NAMALWA (cell line): ENCODE data around the gene GPR142.

Experiments
- DNase-seq: peaks from one replicate; pipeline ENCODE4 v3.0.0-alpha.2; 2015; ENCODE audit warnings: low spot score

The GPR142 gene

DNA sequence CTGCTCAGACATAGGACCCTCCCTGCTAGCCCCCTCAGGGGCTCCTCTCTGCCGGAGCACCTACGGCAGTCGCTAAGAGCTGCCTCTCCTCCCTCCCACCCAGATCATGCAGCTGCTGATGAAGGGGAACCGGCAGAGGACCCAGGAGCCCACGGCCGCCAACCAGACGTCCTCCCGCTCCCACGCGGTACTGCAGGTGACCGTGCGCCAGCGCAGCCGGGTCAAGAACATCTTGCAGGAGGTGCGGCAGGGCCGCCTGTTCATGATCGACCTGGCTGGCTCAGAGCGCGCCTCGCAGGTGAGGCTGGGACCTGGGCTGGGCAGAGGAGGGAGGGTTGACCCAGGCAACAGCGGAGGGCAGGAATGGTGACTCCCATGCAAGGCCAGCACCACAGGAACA, 22.6 kb upstream of the GPR142 start:
- no peak for DNase-seq

DNA sequence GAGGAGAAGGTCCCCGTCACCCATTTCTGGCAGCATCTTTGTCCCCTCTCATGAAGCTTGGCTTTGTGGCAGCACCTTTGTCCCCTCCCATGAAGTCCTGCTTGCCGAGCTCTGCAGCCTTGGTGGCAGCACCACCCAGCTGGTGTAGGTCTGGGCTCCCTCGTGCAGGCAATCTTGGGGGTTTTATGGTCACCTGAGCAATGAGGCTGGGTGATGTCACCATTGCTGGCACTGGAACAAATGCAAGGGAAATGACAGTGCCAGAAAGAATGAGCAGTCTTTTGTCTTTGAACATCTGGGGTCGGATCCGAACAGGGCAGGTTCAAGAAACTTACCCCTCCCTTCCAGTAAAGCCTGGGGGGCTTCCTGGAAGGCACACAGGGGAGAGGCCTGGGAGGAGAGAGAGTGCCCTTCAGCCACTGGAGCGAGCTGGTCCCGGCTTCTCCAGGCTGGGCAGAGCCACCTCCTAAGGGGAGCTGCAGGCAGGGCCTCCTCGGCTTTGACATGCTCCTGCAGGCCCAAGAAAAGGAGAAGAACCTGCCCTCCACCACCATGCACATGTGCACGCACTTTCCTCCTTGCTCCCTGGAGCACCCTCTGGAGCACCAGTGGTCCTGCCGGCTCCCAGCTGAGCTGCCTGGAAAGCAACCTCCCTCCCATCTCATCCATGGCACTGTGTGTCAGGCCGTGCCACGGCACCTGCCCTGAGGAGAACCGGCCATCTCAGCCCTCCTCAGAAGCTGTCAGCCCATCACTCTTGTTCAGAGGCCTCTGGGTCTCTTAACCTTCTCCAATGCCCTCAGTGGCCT, 21.7 kb upstream of the GPR142 start:
- no peak for DNase-seq

DNA sequence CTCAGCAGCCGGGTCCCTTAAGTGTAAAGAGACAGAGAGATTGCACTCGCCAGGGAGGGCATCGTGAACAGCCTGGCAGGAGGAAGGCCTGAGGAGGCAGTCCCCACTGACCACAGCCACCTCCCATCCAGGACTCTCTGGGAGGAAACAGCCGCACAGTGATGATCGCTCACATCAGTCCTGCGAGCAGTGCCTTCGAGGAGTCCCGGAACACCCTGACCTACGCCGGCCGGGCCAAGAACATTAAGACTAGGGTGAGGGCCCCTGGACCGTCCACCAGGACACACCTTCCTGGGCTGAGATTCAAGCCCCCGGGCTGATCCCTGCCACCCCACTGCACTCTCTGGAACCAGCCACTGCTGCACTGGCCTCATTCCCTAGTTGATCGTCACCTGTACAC, 19.7 kb upstream of the GPR142 start:
- no peak for DNase-seq

DNA sequence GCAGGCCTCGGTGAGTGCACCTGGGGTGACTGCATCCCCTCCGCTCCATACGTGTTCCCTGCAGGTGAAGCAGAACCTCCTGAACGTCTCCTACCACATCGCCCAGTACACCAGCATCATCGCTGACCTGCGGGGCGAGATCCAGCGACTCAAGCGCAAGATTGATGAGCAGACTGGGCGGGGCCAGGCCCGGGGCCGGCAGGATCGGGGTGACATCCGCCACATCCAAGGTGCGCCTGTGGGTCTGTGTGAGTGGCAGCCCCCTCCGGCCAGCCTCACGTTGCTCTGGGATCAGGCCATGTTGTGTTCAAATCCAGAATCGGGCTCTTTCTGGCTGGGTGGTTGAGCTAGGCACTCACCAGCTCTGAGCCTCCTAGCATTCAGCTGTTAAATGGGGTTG, 18.2 kb upstream of the GPR142 start:
- DNase-seq = no peak

DNA sequence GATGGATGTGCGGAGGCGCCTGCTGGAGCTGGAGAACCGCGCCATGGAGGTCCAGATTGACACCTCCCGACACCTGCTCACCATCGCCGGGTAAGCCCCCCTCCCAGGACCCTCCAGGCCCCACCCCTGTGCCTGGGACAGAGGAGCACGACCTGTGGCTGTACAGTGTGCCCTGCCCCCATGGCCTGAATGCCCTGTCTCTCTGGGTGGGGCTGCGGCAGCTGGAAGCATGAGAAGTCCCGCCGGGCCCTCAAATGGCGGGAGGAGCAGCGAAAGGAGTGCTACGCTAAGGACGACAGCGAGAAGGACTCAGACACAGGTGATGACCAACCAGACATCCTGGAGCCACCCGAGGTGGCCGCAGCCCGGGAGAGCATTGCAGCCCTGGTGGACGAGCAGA, 16.8 kb upstream of the GPR142 start:
- no peak for DNase-seq

DNA sequence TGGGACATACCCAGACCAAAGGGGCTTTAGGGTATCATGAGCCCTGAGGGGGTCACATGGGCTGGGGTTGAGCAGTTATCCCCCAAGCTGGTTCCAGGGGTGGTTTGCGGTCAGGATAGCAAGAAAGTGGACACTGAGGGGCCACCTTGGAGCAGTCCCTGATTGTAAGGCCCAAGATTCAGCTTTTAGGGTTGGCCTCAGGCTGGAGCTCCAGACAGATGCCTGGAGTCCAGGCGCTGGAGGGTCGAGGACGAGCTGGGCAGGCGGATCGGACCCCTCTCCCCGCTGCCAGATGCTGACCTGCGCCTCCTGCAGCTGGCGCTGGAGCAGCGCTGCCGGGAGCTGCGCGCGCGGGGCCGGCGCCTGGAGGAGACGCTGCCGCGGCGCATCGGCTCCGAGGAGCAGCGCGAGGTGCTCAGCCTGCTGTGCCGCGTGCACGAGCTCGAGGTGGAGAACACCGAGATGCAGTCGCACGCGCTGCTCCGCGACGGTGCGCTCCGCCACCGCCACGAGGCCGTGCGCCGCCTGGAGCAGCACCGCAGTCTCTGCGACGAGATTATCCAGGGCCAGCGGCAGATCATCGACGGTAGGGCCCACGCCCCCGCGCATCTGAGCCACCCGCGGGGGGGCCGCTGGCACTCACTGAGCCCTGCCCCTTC, 15.6 kb upstream of the GPR142 start:
- DNase-seq = no peak

DNA sequence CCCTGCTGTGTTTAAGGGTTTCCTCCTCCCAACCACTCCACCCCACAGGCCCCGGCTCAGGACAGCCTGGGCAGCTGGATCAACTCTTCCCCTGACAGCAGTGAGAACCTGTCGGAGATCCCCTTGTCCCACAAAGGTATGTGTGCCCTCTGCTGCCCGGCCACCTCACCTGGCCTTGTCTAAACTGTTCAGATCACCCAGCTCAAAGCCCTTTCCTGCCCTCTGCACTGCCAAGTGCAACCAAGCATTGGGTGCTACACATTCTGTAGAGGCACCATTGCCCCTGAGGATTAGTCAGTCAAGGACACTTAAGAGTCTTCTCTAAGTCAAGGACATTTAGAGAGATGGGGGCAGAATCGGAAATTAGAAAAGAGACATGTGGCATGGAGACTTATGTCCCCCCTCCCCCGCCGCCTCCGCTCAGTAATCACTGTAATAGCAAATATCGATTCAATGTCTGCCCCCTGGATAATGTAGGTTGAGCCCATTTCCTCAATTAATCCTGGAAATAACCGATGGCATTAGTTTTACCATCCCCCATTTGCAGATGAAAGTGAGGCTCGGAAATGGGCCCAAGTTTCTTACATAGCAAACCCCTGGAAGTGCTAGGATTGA, 13.8 kb upstream of the GPR142 start:
- DNase-seq = no peak

DNA sequence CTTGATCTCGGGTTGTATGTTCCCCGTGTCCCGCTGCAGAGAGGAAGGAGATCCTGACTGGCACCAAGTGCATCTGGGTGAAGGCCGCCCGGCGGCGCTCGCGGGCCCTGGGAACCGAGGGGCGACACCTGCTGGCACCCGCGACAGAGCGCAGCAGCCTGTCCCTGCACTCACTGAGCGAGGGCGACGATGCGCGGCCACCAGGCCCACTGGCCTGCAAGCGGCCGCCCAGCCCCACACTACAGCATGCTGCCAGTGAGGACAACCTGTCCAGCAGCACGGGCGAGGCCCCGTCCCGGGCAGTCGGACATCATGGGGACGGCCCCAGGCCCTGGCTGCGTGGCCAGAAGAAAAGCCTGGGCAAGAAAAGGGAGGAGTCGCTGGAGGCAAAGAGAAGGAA, 13.2 kb upstream of the GPR142 start:
- DNase-seq = peak; percentile 68

DNA sequence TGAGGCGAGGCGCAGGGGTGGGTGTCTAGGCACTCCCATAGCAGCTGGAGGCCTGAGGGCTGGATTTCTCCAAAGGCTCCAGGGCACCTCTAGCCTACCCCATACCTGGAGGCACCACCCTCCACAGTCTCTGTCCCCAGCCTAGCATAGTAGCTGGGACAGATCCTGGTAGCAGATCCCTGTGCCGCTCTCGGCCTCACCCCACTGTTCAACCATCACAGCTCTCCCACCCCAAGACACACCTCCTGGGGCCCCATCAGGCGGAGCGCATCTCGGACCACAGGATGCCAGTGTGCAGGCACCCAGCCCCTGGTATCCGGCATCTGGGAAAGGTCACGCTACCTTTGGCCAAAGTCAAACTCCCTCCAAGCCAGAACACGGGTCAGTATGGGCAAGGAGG, 12.7 kb upstream of the GPR142 start:
- no peak for DNase-seq

DNA sequence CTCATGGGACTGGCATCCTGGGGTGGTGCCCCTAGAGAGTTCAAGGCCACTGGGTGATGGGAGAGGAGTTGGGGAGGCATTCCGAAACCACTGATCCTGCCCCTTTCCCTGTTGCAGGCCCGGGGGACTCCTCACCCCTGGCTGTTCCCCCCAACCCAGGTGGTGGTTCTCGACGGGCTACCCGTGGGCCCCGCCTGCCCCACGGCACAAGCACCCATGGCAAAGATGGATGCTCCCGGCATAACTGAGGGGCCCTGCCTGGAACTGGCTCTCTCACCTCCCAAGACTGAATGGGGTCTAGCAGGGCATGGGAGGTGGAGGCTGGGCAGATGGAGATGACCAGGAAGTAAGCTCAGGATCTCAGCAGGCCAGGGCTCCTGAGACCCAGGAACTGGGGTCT, 12.2 kb upstream of the GPR142 start:
- DNase-seq = no peak

DNA sequence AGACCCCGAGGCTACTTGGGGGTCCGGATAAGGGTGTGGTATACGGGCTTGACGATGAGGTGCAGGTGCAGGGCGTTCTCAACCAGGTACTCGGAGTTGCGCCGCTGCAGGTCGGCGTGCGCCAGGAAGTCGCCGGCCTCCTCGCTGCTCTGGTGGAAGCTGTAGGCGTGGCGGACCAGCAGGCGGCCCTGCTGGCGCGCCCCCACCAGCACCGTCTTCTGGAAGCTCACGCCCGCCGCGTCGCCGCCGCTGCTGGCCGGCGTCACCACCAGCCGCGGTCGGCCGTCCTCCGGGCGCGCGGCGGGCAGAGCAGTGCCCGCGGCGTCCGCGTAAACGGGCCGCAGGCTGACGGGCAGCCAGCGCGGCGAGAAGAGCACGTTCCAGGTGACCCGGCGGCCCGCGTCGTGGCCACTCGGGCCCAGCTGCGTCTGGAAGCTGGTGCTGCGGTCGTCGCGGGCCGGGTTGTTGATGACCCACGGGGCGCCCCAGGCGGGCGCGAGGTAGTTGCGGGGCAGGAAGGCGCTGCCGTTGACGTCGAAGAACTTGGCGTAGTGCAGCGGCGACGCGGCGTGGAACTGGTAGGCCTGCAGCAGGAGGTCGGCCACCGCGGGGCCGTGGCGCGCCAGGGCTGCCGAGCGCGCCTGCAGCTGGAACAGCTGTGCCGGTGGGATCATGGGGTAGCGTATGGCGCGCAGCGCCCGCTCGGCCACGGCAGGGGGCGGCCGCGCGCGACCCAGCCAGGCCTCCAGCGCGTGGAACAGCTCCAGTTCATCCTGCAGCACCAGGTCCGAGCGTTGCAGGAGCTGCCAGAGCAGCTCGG, 10.4 kb upstream of the GPR142 start:
- DNase-seq = no peak

DNA sequence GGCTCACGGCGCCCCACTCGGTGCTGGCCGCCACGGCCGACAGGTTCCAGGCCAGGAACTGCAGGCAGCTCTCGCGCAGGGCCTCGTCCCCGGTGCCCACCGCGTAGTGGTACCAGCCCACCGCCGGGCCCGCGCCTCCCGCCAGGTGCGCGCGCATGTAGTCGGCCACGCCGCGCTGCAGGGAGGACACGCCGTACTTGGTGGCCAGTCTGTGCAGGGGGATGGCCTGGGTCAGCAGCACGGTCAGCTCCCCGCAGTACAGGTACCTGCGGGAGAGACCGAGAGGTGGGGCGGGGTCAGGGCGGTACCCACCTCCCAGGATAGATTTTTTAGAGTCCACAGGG, 9.9 kb upstream of the GPR142 start:
- no peak for DNase-seq

DNA sequence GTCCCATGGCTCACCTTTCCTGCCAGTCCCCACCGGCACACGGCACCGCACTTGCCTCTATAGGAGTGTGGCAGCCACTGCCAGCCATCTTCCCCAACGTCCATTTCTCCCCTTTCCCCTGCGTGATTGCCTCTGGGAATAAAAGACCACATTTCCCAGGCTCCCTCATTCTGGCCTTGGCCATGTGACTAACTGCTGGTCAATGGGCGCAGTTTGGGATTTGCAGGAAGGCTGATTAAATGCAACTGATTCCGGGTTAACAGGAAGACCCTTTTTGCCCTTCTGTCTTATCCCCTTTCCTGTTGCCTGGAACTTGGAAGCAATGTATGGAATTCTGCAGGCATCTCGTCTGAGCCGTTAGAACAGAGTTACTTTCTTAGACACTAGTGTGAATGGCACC, 8.6 kb upstream of the GPR142 start:
- no peak for DNase-seq

DNA sequence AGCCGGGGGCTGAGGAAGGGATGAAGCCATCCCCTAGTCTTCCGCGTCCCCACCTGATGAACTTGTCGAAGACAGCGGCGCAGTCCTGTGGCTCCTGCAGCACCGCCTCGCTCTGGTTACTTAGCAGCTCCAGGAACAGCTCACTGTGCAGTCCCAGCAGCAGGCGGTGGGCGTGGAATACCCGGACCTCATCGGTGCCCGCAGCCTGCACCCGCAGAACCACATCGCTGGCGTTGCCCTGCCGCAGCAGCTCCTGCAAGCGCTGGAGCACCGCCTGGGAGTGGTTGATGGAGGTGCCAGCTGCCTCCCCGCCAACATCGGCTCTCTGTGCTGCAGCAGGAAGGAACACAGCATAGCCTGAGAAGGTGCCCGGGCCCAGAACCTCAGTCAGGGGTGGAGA, 7.4 kb upstream of the GPR142 start:
- no peak for DNase-seq

DNA sequence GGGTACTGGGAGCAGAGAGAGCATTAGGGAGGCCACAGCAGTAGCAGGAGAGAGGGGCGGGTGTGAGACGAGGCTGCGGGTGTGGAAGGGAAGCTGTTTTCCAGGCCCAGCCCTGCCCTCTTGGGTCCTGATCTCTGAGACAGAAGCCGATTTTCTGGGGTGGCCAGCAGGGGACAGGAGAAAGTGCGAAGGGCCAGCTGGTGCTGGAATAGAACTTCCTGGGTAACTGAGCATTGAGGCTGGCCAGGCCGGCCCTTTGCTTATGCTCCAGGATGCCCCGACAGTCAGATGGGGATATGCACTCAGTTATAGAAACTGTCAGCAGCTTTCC, 6.4 kb upstream of the GPR142 start:
- DNase-seq = no peak

DNA sequence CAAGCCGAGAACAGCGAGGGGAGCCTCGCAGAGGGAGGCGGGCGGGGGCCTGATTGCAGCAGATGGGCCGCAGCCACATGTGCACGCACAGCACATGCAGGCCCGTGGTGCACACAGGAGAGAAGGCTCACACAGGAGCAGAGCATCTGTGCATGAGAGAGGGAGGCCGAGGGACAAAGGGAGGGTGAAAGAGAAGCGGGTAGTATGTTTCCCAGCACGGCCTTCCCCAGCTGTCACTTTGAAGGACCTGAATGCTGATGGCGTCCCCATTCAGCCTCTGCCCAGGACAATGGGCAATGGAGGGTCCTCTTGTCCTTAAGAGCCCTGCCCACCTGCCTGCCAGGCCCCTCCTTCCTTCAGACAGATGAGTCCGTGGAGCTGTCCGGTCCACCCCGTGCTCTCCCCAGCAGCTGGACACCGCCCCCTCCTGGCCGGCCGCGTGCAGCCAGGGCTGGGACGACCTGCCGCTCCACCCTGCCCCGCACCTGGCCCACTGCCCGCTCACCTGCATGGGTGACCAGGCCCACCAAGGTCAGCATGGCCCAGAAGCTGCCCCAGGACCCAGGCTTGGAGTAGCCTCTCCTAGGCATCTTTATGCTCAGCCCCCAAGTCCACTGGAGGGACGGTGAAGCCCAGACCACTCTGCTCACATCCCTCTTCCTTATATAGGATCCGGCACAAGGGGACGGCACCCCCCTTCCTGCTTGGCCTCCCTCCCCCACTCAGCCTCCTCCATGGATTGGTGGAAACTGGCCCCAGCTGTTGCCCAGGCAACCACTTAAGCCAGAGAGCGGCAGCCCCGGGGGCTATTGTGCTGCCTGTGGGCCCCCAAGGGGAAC, 5.9 kb upstream of the GPR142 start, which contains the start of gene BTBD17:
TSS of gene BTBD17 (minus strand) at position 639 of the 839 bp plus-strand sequence. CDS start at position 590, 49 bp downstream.
- DNase-seq = no peak

DNA sequence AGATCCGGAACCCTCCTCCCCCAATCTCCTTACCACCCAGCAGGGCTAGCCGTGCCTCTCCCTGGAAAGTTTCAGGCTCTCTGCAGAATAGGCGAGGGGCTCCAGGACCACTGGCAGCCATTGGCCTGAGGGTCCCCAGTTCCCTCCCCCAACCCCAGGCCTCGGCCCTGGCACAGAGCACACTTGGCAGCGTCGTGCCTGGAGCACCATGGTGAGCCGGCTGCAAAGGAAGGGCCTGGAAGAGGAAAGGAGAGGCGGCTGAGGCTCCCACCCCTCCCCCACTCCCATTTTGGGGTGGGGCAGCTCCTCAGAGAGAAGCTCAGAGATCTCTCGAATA, 5.3 kb upstream of the GPR142 start:
- no peak for DNase-seq

DNA sequence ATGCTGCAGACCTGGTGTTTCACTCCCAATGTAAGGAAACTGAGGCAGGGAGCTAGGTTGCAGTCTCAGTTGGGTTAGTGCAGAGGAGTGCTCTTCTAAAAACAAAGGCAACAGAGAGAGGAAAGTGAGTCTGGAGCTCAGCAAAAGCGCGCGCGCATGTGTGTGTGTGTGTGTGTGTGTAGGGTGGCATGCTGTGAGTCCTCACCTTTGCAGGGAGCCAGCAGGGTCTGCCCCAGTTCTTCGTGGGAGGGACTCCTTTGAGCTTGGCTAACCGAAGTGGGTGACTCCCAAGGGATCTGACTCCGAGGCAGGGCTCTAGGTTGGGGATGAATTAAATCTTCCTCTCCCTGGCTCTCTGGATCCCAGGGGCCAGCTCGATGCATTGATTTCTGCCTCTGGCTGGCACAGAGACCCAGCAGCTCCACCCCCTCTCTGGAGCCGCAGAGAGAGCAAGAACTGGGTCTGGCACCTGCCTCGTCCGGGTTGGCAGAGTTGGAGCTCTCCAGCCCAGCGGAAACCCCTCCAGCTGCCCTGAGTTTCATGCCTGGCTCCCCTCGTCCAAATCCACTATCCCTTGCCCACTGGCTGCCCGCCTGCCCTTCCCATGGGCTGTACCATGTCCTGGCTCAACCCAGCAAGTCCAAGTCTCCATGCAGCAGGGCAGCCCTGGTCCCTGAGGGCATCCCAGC, 4.4 kb upstream of the GPR142 start:
- DNase-seq = no peak

DNA sequence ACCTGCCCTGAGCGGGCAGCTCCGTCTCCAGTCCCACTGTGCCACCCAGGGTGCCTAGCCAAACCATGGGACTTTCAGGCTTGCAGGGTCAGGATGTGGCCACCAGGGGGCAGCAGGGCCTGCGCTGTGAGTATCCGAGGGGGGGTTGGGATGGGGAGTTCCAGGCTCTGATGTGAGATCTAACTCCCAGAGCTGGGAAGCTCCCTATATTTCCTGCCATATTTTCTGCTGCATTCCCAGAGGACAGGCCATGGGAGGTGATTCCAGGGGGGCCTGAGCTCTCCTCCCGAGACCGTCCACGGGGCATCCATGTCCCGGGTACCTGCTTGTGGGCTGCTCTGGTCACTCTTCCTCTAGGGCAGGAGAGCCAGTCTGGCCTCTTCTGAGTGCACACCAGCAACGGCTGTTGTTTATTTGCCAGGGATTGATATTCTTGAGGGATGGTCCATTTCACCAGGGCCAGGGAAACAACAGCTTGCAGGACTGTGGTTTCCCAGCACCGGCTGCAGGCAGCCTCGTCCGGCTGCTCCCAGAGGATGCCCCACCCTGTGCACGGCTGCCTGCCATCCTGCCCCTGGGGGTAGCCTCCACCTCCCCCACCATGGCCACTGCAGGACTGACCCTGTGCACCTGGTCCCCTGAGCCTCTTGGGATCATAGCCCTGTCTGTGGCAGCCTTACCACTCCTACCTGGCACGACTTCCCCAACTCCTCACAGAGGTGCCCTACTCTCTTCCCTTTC, 1.2 kb downstream of the GPR142 start:
- peak; percentile 62 for DNase-seq

DNA sequence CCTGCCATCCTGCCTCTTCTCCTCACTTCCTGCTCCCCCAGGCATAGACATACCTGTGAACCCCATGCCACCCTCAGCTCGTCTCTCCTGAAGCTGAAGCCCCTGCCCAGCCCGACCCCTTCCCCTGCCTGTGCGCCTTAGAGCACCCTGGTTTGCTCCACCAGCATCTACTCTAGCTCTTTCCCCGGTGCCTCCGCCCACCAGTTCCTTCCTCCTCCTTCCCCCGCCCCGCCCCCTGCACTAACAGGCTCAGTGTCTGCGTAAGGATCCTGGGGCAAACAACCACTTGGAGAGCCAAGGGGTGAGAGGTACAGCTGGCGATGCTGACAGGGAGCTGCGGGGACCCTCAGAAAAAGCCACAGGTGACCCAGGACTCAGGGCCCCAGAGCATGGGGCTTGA, 1.9 kb downstream of the GPR142 start:
- DNase-seq = no peak
